22Rv1 (cell line): ENCODE measurements around the gene ANKRD60.

Experiments
- H3K27ac ChIP-seq: fragments of 450-650 bp; 2 replicates; pipeline ENCODE4 v1.5.1; 2017
- ZFX ChIP-seq: fragments of 450-650 bp; IDR thresholded peaks from 2 replicates; pipeline ENCODE4 v1.6.1; 2017; ENCODE audit warnings: antibody characterized with exemption, borderline replicate concordance
- TF ChIP-seq, protein P1 (sequence below): fragments of 450-650 bp; IDR thresholded peaks from 2 replicates; pipeline ENCODE4 v1.5.1; 2017; ENCODE audit warnings: mild to moderate bottlenecking

Gene ANKRD60

DNA sequence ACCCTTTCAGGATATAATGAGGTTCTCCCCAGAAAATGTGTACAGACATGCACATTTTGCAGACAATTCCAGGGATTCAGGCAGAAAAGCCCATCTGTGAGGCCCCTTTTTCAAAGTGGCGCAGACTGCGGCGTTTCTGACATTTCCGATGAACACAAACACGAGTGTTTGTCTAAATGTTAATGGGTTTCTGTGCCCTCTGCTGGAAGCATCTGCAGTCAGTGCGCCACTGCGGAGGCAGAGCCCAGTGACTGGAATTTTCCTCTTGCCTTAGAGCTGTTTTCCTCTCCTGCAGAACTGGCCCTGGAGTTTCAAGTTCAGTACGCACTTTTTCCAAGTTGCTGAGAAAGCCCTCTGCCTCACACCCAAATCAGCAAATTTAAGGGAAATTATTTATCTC is 15.3 kb downstream of the ANKRD60 start:
- H3K27ac ChIP-seq: no peak overlapping the region
- TF ChIP-seq, protein P1, sequence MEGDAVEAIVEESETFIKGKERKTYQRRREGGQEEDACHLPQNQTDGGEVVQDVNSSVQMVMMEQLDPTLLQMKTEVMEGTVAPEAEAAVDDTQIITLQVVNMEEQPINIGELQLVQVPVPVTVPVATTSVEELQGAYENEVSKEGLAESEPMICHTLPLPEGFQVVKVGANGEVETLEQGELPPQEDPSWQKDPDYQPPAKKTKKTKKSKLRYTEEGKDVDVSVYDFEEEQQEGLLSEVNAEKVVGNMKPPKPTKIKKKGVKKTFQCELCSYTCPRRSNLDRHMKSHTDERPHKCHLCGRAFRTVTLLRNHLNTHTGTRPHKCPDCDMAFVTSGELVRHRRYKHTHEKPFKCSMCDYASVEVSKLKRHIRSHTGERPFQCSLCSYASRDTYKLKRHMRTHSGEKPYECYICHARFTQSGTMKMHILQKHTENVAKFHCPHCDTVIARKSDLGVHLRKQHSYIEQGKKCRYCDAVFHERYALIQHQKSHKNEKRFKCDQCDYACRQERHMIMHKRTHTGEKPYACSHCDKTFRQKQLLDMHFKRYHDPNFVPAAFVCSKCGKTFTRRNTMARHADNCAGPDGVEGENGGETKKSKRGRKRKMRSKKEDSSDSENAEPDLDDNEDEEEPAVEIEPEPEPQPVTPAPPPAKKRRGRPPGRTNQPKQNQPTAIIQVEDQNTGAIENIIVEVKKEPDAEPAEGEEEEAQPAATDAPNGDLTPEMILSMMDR: peak; percentile 46
- no peak for TF ChIP-seq ZFX

DNA sequence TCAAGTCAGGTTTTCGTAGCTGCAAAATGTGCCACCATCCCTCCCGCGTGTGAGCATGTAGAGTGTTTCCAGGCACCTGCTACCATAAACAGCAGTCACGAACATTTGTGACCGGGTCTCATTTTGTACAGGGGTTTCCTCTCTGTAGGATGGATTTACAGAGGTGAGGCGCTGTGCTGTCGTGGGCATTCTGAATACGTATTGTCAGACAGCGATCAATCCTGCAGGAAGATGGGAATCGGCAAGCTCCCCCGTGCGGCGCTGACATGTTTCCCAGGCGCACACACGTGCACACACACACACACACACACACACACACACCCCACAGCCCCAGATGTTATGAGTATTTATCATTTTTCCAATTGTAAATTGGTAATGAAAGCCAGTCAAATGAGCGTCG is 15.8 kb downstream of the ANKRD60 start:
- H3K27ac ChIP-seq: no peak overlapping the region
- TF ChIP-seq ZFX: no peak
- TF ChIP-seq, protein P1: no peak

DNA sequence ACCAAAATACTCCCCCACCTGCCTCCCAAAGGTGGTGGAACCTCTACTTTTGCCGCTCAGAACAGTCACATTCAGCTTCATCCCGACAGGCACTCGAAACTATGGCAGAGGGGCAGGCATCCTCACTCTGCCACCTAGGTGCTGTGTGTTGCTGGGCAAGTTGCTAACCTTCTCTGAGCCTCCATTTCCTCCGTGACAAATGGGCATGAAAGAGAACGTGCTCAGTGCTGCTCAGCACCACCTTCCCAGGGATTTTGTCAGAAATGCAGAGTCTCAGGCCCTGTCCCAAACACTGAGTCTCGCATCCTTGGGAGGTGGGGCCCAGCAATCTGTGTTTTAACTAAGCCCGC is 18.1 kb downstream of the ANKRD60 start:
- TF ChIP-seq ZFX: no peak
- TF ChIP-seq, protein P1: no peak
- no peak overlapping the region for H3K27ac ChIP-seq

DNA sequence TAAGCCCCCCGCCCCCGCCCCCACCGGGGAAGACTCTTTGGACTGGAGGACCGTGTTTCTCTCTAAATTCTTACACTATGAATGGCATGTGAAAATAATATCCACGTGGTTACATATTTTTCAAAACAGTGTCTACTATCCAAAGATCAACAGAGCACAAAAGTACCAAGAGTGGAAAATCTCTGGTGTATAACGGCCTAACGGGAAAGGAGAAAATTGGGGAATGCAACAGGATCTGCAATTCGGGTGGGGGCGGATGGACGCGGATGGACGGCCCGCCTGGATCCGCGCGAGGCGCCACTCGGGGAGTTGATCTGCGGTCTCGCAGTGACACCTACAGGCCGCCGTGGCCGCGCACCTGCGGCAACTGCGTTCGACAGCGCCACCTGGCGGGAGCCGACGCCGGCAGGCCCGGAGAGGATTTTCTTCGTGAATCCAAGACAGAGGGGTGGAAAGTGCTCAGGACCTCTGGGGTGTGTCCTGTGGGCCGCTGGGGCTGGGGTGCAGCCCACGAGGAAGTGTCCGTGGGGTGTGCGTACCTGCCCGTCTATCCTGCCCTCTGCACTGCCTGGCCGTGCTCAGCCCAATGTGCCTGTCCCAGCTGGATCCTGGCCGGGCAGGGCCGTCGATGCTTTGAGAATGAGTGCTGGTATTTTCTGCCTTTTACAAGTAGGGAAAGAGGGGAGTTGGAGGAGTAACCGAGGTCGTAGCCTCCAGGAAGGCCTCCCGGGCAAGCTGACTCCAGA is 18.6 kb downstream of the ANKRD60 start:
- peak overlapping the region; percentile 30; the same call in 1 of the 2 replicates for H3K27ac ChIP-seq
- TF ChIP-seq ZFX: no peak
- TF ChIP-seq, protein P1: peak; percentile 99

DNA sequence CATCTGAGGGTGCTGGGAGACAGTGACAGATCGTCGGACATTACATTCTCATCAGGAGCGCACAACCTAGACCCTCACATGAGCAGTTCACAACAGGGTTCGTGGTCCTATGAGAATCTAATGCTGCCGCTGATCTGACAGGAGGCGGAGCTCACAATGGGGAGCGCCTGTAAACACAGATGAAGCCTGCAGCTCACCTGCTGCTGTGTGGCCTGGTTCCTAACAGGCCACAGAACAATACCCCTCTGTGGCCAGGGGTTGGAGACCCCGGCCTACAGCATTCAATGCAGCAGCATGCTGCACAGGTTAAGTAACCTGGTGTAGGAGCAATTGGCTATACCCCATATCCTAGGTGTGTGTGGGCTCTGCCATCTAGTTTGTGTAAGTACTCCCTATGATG is 19.5 kb downstream of the ANKRD60 start:
- peak overlapping the region; percentile 30; the same call in 1 of the 2 replicates for H3K27ac ChIP-seq
- TF ChIP-seq, protein P1: no peak
- no peak for TF ChIP-seq ZFX

DNA sequence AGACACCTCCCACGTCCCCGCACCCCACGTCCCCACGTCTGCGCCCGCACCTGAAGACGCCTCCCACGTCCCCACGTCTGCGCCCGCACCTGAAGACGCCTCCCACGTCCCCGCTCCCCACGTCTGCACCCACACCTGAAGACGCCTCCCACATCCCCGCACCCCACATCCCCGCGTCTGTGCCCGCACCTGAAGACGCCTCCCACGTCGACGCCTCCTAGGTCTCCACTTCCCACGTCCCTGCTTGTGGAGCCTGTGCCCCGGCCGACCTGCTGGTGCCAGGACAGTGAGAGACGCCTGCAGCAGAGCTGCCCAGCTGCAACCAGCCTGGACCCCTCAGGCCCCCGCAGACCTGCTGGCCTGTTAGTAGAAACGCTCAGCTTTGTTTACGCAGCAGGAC is 22.6 kb downstream of the ANKRD60 start:
- H3K27ac ChIP-seq: no peak overlapping the region
- TF ChIP-seq, protein P1: no peak
- no peak for TF ChIP-seq ZFX

DNA sequence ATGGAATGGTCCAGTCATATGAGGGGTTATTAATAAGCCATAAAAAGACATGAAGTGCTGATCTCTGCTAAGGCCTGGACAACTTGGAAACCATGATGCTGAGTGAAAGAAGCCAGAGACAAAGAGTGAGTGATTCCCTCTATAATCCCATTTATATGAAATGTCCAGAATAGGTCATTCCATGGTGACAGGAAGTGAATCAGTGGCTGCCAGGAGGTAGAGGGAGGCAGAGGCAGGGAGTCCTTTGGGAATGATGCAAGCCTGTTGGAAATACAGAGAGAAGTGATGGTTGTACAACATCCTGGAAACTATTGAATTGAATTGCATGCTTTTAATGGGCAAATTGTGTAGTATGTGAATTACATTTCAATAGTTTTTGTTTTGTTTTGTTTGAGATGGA is 26.4 kb downstream of the ANKRD60 start:
- no peak for TF ChIP-seq ZFX
- TF ChIP-seq, protein P1: no peak
- H3K27ac ChIP-seq: no peak overlapping the region
